Vagina (tissue), 2 donors: ENCODE data around the gene FOXI2. TPM values are rescaled to one million over a fixed set of nuclear protein-coding genes. Genes with fewer than 3 reads are reported as not detected.

ENCODE experiments used
- DNase-seq, 2 donors: peaks; one replicate each; pipeline ENCODE4 v3.0.0-alpha.2; 2017; ENCODE audit errors: extremely low spot score in 2 of 2
- H3K27ac ChIP-seq: fragments of 200-600 bp; sonication (generic); one replicate; pipeline ENCODE4 v1.5.1; 2019
- H3K27me3 ChIP-seq: fragments of 200-600 bp; sonication (generic); one replicate; pipeline ENCODE4 v1.5.1; 2019
- H3K36me3 ChIP-seq, 2 donors: fragments of 200-600 bp; sonication (generic); one replicate each; pipeline ENCODE4 v1.5.1; 2017 to 2019
- H3K4me1 ChIP-seq: fragments of 200-600 bp; sonication (generic); one replicate; pipeline ENCODE4 v1.5.1; 2019
- H3K4me3 ChIP-seq, 2 donors: fragments of 200-600 bp; sonication (generic); 1 replicate in 1 of 2; 2 replicates in 1 of 2; pipeline ENCODE4 v1.5.1; 2016 to 2019
- H3K9me3 ChIP-seq: fragments of 200-600 bp; sonication (generic); one replicate; pipeline ENCODE4 v1.5.1; 2019
- POLR2A ChIP-seq, 2 donors: fragments of 450-650 bp; IDR thresholded peaks; one replicate each; pipeline ENCODE4 v1.6.1; 2017; ENCODE audit warnings: antibody characterized with exemption in 2 of 2, mild to moderate bottlenecking in 2 of 2, moderate library complexity in 2 of 2
- POLR2AphosphoS5 ChIP-seq, 2 donors: sonication (generic); formaldehyde crosslinking; IDR thresholded peaks; one replicate each; pipeline ENCODE4 v1.9.0; 2017; ENCODE audit warnings: antibody characterized with exemption in 2 of 2, mild to moderate bottlenecking in 2 of 2, low read depth in 1 of 2; ENCODE audit not compliant: insufficient read depth in 1 of 2
- intact Hi-C: fragments of 100-400 bp; cut with DNase I; formaldehyde crosslinking; loops from one replicate; pipeline ENCODE4 v1.15.1; 2023
- total RNA-seq: library from RNA; depleted of rRNA; stranded (reverse); fragments of >200 nt; gene quantifications from one replicate; pipeline ENCODE4 v1.2.3, GENCODE V29; 2016
- TF ChIP-seq, protein P1 (sequence below), 3 experiments: fragments of 450-650 bp in 2 of 3; fragments of 200-600 bp in 1 of 3; sonication (generic) in 1 of 3; IDR thresholded peaks; one replicate each; pipeline ENCODE4 v1.5.1; 2017 to 2019; ENCODE audit warnings: antibody characterized with exemption in 3 of 3, mild to moderate bottlenecking in 2 of 3, moderate library complexity in 2 of 3

FOXI2 gene
- total RNA-seq, 1 donor from 2014 or later: 0.25 TPM

DNA sequence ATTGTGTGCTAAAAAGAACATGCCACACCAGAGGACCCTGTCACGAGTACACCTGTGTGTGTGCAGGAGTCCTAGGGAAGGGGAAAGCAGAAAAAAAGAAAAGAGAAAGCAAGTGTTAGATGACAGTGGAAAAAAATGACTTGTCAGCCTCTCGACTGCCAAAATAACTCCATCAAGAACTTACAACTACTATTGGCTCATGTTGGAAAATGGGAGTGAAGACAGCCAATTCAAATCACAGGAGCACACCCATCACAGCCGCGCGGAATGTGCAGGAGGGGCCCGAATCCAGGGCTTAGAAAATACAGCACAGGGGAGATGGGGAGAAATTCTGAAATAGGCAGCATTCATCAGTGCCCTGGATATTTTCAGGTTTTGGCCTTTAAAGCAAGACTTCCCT lies 38.1 kb upstream of the FOXI2 start:
- H3K27me3 ChIP-seq: no peaks in the 10 kb centered on the region
- no peak overlapping the region for H3K27ac ChIP-seq
- H3K4me1 ChIP-seq: no peaks in the 10 kb centered on the region
- H3K9me3 ChIP-seq: no peaks in the 10 kb centered on the region
- intact Hi-C loops: no loop called here
- no peaks in the 10 kb centered on the region for H3K36me3 ChIP-seq
- H3K4me3 ChIP-seq: no peak overlapping the region
- no peak for DNase-seq
- TF ChIP-seq POLR2AphosphoS5 (IDR thresholded peaks at IDR 0.05; ENCODE audit: insufficient read depth in 1 of 2, low read depth in 1 of 2) (no peak), POLR2A (IDR thresholded peaks at IDR 0.05) (no peak)
- TF ChIP-seq, protein P1, sequence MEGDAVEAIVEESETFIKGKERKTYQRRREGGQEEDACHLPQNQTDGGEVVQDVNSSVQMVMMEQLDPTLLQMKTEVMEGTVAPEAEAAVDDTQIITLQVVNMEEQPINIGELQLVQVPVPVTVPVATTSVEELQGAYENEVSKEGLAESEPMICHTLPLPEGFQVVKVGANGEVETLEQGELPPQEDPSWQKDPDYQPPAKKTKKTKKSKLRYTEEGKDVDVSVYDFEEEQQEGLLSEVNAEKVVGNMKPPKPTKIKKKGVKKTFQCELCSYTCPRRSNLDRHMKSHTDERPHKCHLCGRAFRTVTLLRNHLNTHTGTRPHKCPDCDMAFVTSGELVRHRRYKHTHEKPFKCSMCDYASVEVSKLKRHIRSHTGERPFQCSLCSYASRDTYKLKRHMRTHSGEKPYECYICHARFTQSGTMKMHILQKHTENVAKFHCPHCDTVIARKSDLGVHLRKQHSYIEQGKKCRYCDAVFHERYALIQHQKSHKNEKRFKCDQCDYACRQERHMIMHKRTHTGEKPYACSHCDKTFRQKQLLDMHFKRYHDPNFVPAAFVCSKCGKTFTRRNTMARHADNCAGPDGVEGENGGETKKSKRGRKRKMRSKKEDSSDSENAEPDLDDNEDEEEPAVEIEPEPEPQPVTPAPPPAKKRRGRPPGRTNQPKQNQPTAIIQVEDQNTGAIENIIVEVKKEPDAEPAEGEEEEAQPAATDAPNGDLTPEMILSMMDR (IDR thresholded peaks at IDR 0.05): no peak

DNA sequence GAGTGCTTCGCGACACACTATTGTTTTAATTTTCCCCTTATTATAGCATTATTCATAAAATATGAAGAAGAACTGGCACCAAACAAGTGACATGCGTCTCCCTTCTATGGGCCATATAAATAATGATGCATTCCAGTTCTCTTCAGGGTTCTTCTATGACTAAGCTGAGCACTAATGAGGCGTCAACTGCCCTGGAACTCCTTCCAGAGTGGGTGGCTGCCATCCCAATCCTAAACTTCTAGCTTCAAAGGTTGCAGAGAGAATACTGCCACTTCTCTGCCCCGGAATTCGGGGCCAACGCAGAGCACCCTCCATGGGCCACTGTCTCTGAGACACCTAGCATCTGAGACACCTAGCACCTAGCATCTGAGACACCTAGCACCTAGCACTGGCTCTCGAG lies 37.7 kb upstream of the FOXI2 start:
- H3K4me1 ChIP-seq: no peaks in the 10 kb centered on the region
- TF ChIP-seq, protein P1 (IDR thresholded peaks at IDR 0.05): no peak
- TF ChIP-seq POLR2AphosphoS5 (IDR thresholded peaks at IDR 0.05; ENCODE audit: insufficient read depth in 1 of 2, low read depth in 1 of 2): no peak
- TF ChIP-seq POLR2A (IDR thresholded peaks at IDR 0.05): no peak
- intact Hi-C loops: no loop called here
- H3K27me3 ChIP-seq: no peaks in the 10 kb centered on the region
- H3K9me3 ChIP-seq: no peaks in the 10 kb centered on the region
- no peak for DNase-seq
- H3K36me3 ChIP-seq: no peaks in the 10 kb centered on the region
- H3K4me3 ChIP-seq: no peak overlapping the region
- H3K27ac ChIP-seq: no peak overlapping the region

DNA sequence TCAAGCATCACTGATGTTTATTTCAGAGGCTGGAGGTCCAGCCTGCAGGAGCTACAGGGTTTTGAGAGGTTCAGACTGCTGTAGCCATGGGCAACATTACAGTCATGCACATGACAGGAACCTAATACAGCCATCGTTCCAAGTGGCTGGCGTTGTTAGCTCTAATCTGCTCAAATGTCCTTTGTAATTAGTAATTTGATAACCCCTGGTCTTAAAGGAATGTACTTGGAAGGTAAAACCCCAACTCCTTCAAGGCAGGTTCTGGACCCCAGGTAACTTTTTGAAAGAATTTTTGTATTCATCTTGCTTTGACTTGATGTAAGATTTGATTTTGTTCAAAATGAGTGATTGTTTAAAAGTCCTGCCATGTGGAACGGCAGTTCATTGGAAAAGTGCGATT lies 34.7 kb upstream of the FOXI2 start:
- Histone ChIP-seq H3K36me3 (no peaks in the 10 kb centered on the region), H3K9me3 (no peaks in the 10 kb centered on the region), H3K27ac (no peak overlapping the region), H3K4me1 (no peaks in the 10 kb centered on the region), H3K27me3 (no peaks in the 10 kb centered on the region), H3K4me3 (no peak overlapping the region)
- no peak for DNase-seq
- TF ChIP-seq POLR2AphosphoS5 (IDR thresholded peaks at IDR 0.05; ENCODE audit: insufficient read depth in 1 of 2, low read depth in 1 of 2): no peak
- no peak for TF ChIP-seq POLR2A (IDR thresholded peaks at IDR 0.05)
- TF ChIP-seq, protein P1 (IDR thresholded peaks at IDR 0.05): no peak
- intact Hi-C loops: no loop called here

DNA sequence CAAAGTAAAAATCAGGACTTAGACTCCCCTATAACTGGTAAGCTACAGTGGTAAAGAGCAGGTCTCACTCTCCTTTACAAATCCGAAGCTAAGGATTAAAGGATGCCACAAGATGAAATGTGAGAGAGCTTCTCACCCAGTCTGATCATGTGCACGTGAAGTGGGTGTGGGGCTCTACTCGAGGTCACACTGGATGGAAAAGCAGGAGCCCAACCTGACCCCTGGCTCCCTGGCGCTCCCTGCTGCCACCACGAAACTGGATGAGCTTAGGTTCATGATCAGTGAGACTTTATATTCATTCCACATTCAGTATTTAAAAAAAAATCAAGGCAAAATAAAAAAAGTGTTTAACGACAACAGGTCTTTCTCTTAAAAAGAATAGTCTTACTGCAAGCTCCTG lies 21.7 kb upstream of the FOXI2 start:
- intact Hi-C loops: no loop called here
- TF ChIP-seq POLR2AphosphoS5 (IDR thresholded peaks at IDR 0.05; ENCODE audit: insufficient read depth in 1 of 2, low read depth in 1 of 2) (no peak), POLR2A (IDR thresholded peaks at IDR 0.05) (no peak)
- TF ChIP-seq, protein P1 (IDR thresholded peaks at IDR 0.05): no peak
- Histone ChIP-seq H3K27me3 (no peaks in the 10 kb centered on the region), H3K27ac (no peak overlapping the region), H3K36me3 (no peaks in the 10 kb centered on the region), H3K4me3 (no peak overlapping the region), H3K9me3 (no peaks in the 10 kb centered on the region), H3K4me1 (no peaks in the 10 kb centered on the region)
- DNase-seq: no peak

DNA sequence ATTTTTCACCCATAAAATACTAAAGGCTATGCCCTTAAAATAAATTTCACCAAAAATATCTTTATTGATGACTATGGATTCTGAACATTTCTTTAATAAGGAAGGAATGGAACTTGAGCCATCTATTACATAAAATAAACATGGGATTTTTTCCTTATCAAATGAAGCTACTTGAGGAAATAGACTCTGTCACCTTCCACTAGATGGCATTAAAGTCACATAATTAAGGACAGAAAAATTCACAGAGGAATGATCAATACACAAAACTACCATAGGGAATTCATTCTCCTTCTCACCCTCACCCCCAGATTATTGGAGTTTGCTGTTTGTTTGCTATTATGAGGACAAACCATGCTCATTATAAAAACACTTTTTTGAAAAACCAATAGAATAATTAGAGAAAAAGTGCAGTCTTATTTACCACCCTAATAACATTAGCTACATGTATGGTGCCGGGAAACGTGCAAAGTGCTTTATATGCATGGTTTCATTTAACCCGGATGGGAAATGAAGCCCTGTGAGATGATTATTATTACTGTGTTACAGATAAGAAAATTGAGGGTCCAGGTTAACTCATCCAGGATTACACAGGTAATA lies 21.1 kb upstream of the FOXI2 start:
- intact Hi-C loops: no loop called here

More for the DNA sequence above, 21.1 kb upstream of the FOXI2 start:
- TF ChIP-seq, protein P1 (IDR thresholded peaks at IDR 0.05): no peak
- TF ChIP-seq POLR2AphosphoS5 (IDR thresholded peaks at IDR 0.05; ENCODE audit: insufficient read depth in 1 of 2, low read depth in 1 of 2) (no peak), POLR2A (IDR thresholded peaks at IDR 0.05) (no peak)
- Histone ChIP-seq H3K27ac (no peak overlapping the region), H3K4me1 (no peaks in the 10 kb centered on the region), H3K4me3 (no peak overlapping the region), H3K36me3 (no peaks in the 10 kb centered on the region), H3K27me3 (no peaks in the 10 kb centered on the region), H3K9me3 (no peaks in the 10 kb centered on the region)
- DNase-seq: no peak
